Naive thymus-derived CD4-positive, alpha-beta T cell (primary cell): ENCODE data around the gene KNDC1. TPM values are rescaled to one million over a fixed set of nuclear protein-coding genes. Genes with fewer than 3 reads are reported as not detected.
A peak's percentile ranks its signal among the peaks of the same experiment; 100 is the strongest.

Experiments
- ATAC-seq: fragments of 150-1000 bp; cut with Tn5 transposase; 2 replicates; pipeline ENCODE4 v1.10.0; 2021; ENCODE audit warnings: mild to moderate bottlenecking, moderate library complexity
- CTCF ChIA-PET: fragments of 350-600 bp; sonication (Branson Sonifier 250); formaldehyde crosslinking; loops from one replicate; lab custom pipeline; 2021; ENCODE audit warnings: antibody characterized with exemption; lab: Charles Lee
- POLR2A ChIA-PET: fragments of 350-600 bp; sonication (Branson Sonifier 250); formaldehyde crosslinking; loops from one replicate; lab custom pipeline; 2021; ENCODE audit warnings: antibody characterized with exemption, inconsistent platforms; lab: Charles Lee
- DNase-seq, 9 donors: peaks; one replicate each; pipeline versions ENCODE4 v3.0.0 to v3.0.0-alpha.2; 2020 to 2022; ENCODE audit warnings: mixed read lengths in 1 of 9
- H3K27ac ChIP-seq: one replicate; pipeline ENCODE4 v1.7.0; 2013; ENCODE audit warnings: mild to moderate bottlenecking, low read depth, low read length, moderate library complexity
- H3K27me3 ChIP-seq, 2 donors: one replicate each; pipeline ENCODE4 v1.7.0; 2013; ENCODE audit warnings: low read length in 2 of 2, mild to moderate bottlenecking in 2 of 2, moderate library complexity in 2 of 2; ENCODE audit not compliant: control insufficient read depth in 2 of 2, insufficient read depth in 2 of 2
- H3K36me3 ChIP-seq, 3 experiments: 1 replicate in 2 of 3; 2 replicates in 1 of 3; pipeline ENCODE4 v1.7.0; 2013; ENCODE audit warnings: low read length in 3 of 3, mild to moderate bottlenecking in 3 of 3, moderate library complexity in 1 of 3; ENCODE audit not compliant: insufficient read depth in 3 of 3, control insufficient read depth in 2 of 3
- H3K4me1 ChIP-seq, 2 donors: one replicate each; pipeline ENCODE4 v1.7.0; 2013; ENCODE audit warnings: low read length in 2 of 2, mild to moderate bottlenecking in 2 of 2, moderate library complexity in 1 of 2; ENCODE audit not compliant: control insufficient read depth in 2 of 2, insufficient read depth in 2 of 2
- H3K4me3 ChIP-seq: 2 replicates; pipeline ENCODE4 v1.7.0; 2013; ENCODE audit warnings: mild to moderate bottlenecking, low read length
- H3K9me3 ChIP-seq, 3 experiments: 1 replicate in 2 of 3; 2 replicates in 1 of 3; pipeline ENCODE4 v1.7.0; 2013; ENCODE audit warnings: low read length in 3 of 3; ENCODE audit not compliant: control insufficient read depth in 2 of 3
- H3K27ac Mint-ChIP-seq, 9 donors: one replicate each; pipeline ENCODE4 v1.8.0; 2020 to 2022; ENCODE audit warnings: mixed read lengths in 9 of 9, mild to moderate bottlenecking in 8 of 9, moderate library complexity in 5 of 9, inconsistent platforms in 2 of 9
- H3K27me3 Mint-ChIP-seq, 5 donors: one replicate each; pipeline ENCODE4 v1.8.0; 2021 to 2022; ENCODE audit warnings: mixed read lengths in 5 of 5, mild to moderate bottlenecking in 1 of 5
- H3K36me3 Mint-ChIP-seq, 5 donors: one replicate each; pipeline ENCODE4 v1.8.0; 2020 to 2022; ENCODE audit warnings: mixed read lengths in 5 of 5, mild to moderate bottlenecking in 3 of 5, inconsistent platforms in 1 of 5
- H3K4me1 Mint-ChIP-seq, 7 donors: one replicate each; pipeline ENCODE4 v1.8.0; 2020 to 2022; ENCODE audit warnings: mixed read lengths in 7 of 7, mild to moderate bottlenecking in 3 of 7, inconsistent platforms in 1 of 7
- H3K4me3 Mint-ChIP-seq, 10 donors: one replicate each; pipeline ENCODE4 v1.8.0; 2020 to 2022; ENCODE audit warnings: mild to moderate bottlenecking in 10 of 10, mixed read lengths in 10 of 10, moderate library complexity in 6 of 10, inconsistent platforms in 2 of 10
- H3K9me3 Mint-ChIP-seq, 11 donors: one replicate each; pipeline ENCODE4 v1.8.0; 2020 to 2022; ENCODE audit warnings: mixed read lengths in 11 of 11, mild to moderate bottlenecking in 4 of 11, inconsistent platforms in 1 of 11, moderate library complexity in 1 of 11
- intact Hi-C, 2 donors: fragments of 100-400 bp; cut with micrococcal nuclease; formaldehyde crosslinking; loops; one replicate each; pipeline ENCODE4 v1.15.1; 2023
- polyA plus RNA-seq, 2 donors: library from polyadenylated mRNA; unstranded; fragments of 300-500 nt; fragmentation: Illumina TruSeq; gene quantifications; one replicate each; pipeline ENCODE4 v1.2.3, GENCODE V29; 2021
- total RNA-seq, 6 experiments: library from RNA in 5 of 6; stranded (reverse) in 5 of 6; gene quantifications; 1 replicate in 5 of 6; 2 replicates in 1 of 6; pipeline ENCODE4 v1.2.3 and lab custom pipeline; 2021 to 2026

Gene KNDC1
- total and polyA plus RNA-seq, 7 experiments from 2014 or later: 0.05 to 3.6 (median 0.60) TPM; not detected in 3

DNA sequence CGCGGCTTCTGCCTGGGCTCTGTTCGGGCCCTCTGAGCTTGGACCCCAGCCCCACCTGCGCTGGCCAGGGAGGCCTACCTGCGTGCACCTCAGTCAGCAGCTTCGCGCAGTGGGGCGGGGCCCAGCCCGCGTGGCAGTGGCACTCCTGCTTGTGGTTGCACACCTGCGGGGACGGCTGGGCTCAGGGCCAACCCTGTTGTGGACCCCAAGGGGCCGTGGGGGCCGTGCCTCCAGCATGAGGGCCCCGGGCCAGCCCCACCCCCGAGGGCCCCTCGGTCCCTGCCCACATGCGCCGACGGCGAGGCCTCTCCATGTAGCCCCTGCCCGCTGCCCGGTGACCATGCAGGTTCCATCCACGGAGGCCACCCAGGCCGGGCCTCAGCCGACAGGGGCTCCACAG lies 109.3 kb downstream of the KNDC1 start:
- Histone ChIP-seq H3K4me3 (no peak overlapping the region), H3K9me3 (no peaks in the 10 kb centered on the region), H3K4me1 (peaks cover 3 to 4% of the 10 kb centered on the region in 2 donors), H3K27ac (no peak overlapping the region), H3K27me3 (no peaks in the 10 kb centered on the region), H3K36me3 (peaks cover 0 to 68% (median 0%) of the 10 kb centered on the region in 3 experiments)
- DNase-seq (no peak), ATAC-seq (no peak)
- H3K9me3 Mint-ChIP-seq: no peaks in the 10 kb centered on the region
- ChIA-PET CTCF (no interaction called here), POLR2A (no interaction called here)
- H3K27ac Mint-ChIP-seq: no peak overlapping the region
- no peaks in the 10 kb centered on the region for H3K27me3 Mint-ChIP-seq
- H3K4me1 Mint-ChIP-seq: peaks cover 10 to 17% (median 12%) of the 10 kb centered on the region in 7 donors
- no peak overlapping the region for H3K4me3 Mint-ChIP-seq
- peaks cover 0 to 9% (median 0%) of the 10 kb centered on the region in 5 donors for H3K36me3 Mint-ChIP-seq
- intact Hi-C loops: no loop called here

- Mint-ChIP-seq H3K27ac (no peak overlapping the region), H3K9me3 (no peaks in the 10 kb centered on the region), H3K4me3 (no peak overlapping the region), H3K27me3 (no peaks in the 10 kb centered on the region), H3K36me3 (peaks cover 0 to 4% (median 0%) of the 10 kb centered on the region in 5 donors), H3K4me1 (peaks cover 4 to 17% (median 11%) of the 10 kb centered on the region in 7 donors)
- no peak overlapping the region for H3K4me3 ChIP-seq
- H3K27me3 ChIP-seq: no peaks in the 10 kb centered on the region
- H3K36me3 ChIP-seq: peaks cover 0 to 68% (median 0%) of the 10 kb centered on the region in 3 experiments
- CTCF ChIA-PET: no interaction called here
- DNase-seq (no peak), ATAC-seq (no peak)
- no peaks in the 10 kb centered on the region for H3K9me3 ChIP-seq
- H3K27ac ChIP-seq: no peak overlapping the region
- intact Hi-C loops: no loop called here
- peaks cover 4% of the 10 kb centered on the region in 2 donors for H3K4me1 ChIP-seq
- POLR2A ChIA-PET: no interaction called here
Observed at GRCh38 chr10:133270204-133270603, 110.2 kb downstream of the KNDC1 start.

DNA sequence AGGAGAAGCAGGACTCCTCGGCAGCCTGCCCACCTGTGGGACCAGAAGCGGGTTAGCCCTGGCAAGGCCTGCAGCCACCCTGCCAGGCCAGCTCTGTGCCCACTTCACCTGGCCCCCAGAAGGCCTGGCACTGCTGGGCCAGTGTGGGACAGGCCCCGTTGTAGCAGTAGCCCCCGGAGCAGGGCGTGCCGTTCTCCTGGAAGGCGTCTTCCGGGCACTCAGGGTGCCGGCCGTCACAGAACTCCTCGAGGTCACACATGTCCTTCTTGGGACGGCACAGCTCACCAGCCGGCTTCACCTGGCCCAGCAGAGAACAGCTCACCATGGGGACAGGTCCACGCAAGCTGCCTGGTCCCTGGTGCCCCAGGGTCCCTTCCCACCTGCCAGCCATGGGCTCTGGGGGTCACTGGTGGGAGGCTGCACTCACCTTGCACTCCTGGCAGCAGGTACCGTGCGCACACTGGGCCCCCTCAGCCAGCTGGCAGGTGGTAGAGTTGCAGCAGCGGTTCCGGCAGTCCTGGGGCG lies 110.8 kb downstream of the KNDC1 start:
- Mint-ChIP-seq H3K9me3 (no peaks in the 10 kb centered on the region), H3K4me1 (peaks cover 0 to 11% (median 8%) of the 10 kb centered on the region in 7 donors), H3K27ac (no peak overlapping the region), H3K4me3 (no peak overlapping the region), H3K36me3 (peaks cover 0 to 3% (median 0%) of the 10 kb centered on the region in 5 donors), H3K27me3 (no peaks in the 10 kb centered on the region)
- Histone ChIP-seq H3K27me3 (no peaks in the 10 kb centered on the region), H3K36me3 (peaks cover 0 to 68% (median 0%) of the 10 kb centered on the region in 3 experiments), H3K4me1 (peaks cover 4% of the 10 kb centered on the region in 2 donors), H3K27ac (no peak overlapping the region), H3K9me3 (no peaks in the 10 kb centered on the region), H3K4me3 (no peak overlapping the region)
- ChIA-PET CTCF (interaction anchor here (1.4 kb wide), 1 partner anchor 7 kb away, joined by 4 read pairs; no protein-coding TSS in a partner anchor), POLR2A (no interaction called here)
- ATAC-seq: no peak
- intact Hi-C loops: no loop called here
- DNase-seq: no peak

GRCh38 chr10:133271521-133272300 lies 111.7 kb downstream of the KNDC1 start:
- H3K27ac ChIP-seq: peak overlapping the region; percentile 23
- intact Hi-C loops: no loop called here
- Mint-ChIP-seq H3K36me3 (peaks cover 0 to 3% (median 0%) of the 10 kb centered on the region in 5 donors), H3K4me3 (peak overlapping the region in 1 of 10 donors; percentile 29), H3K9me3 (no peaks in the 10 kb centered on the region), H3K4me1 (peaks cover 0 to 15% (median 6%) of the 10 kb centered on the region in 7 donors), H3K27me3 (no peaks in the 10 kb centered on the region), H3K27ac (peak overlapping the region in 1 of 9 donors; percentile 43)
- no peaks in the 10 kb centered on the region for H3K9me3 ChIP-seq
- POLR2A ChIA-PET: no interaction called here
- CTCF ChIA-PET: interaction anchor here (1.4 kb wide), 1 partner anchor 8 kb away, joined by 4 read pairs; no protein-coding TSS in a partner anchor
- H3K36me3 ChIP-seq: peaks cover 0 to 65% (median 0%) of the 10 kb centered on the region in 3 experiments
- H3K27me3 ChIP-seq: no peaks in the 10 kb centered on the region
- DNase-seq (no peak), ATAC-seq (no peak)
- peaks cover 4% of the 10 kb centered on the region in 2 donors for H3K4me1 ChIP-seq
- no peak overlapping the region for H3K4me3 ChIP-seq

- Histone ChIP-seq H3K27ac (no peak overlapping the region), H3K9me3 (no peaks in the 10 kb centered on the region), H3K4me1 (peaks cover 9 to 10% of the 10 kb centered on the region in 2 donors), H3K27me3 (no peaks in the 10 kb centered on the region), H3K4me3 (no peak overlapping the region), H3K36me3 (peaks cover 0 to 62% (median 0%) of the 10 kb centered on the region in 3 experiments)
- Mint-ChIP-seq H3K4me1 (peaks cover 0 to 15% (median 6%) of the 10 kb centered on the region in 7 donors), H3K36me3 (peaks cover 0 to 3% (median 0%) of the 10 kb centered on the region in 5 donors), H3K27me3 (no peaks in the 10 kb centered on the region), H3K9me3 (no peaks in the 10 kb centered on the region), H3K27ac (peak overlapping the region in 1 of 9 donors; percentile 86), H3K4me3 (peak overlapping the region in 1 of 10 donors; percentile 35)
- no peak for ATAC-seq
- DNase-seq: no peak
- CTCF ChIA-PET: interaction anchor here (1.4 to 1.5 kb wide), 2 partner anchors 9 to 10 kb away, joined by 4 read pairs; no protein-coding TSS in a partner anchor
- intact Hi-C loops: no loop called here
- POLR2A ChIA-PET: interaction anchor here (4.5 kb wide), 1 partner anchor 10 kb away, joined by 37 read pairs; no protein-coding TSS in a partner anchor
Observed at GRCh38 chr10:133272301-133272963, 112.4 kb downstream of the KNDC1 start.

- intact Hi-C loops: no loop called here
- H3K4me1 Mint-ChIP-seq: peaks cover 2 to 20% (median 11%) of the 10 kb centered on the region in 7 donors
- POLR2A ChIA-PET: interaction anchor here (4.5 kb wide), 1 partner anchor 11 kb away, joined by 37 read pairs; no protein-coding TSS in a partner anchor
Observed at GRCh38 chr10:133272964-133273420, 113.0 kb downstream of the KNDC1 start.

More at GRCh38 chr10:133272964-133273420, 113.0 kb downstream of the KNDC1 start:
- Histone ChIP-seq H3K9me3 (no peaks in the 10 kb centered on the region), H3K4me1 (peaks cover 9 to 16% of the 10 kb centered on the region in 2 donors), H3K27me3 (no peaks in the 10 kb centered on the region), H3K27ac (no peak overlapping the region), H3K36me3 (peaks cover 0 to 56% (median 0%) of the 10 kb centered on the region in 3 experiments), H3K4me3 (no peak overlapping the region)
- ATAC-seq (no peak), DNase-seq (no peak)
- peak overlapping the region in 1 of 9 donors; percentile 52 for H3K27ac Mint-ChIP-seq
- H3K4me3 Mint-ChIP-seq: peak overlapping the region in 1 of 10 donors; percentile 52
- no peaks in the 10 kb centered on the region for H3K9me3 Mint-ChIP-seq
- H3K36me3 Mint-ChIP-seq: peaks cover 0 to 3% (median 0%) of the 10 kb centered on the region in 5 donors
- no peaks in the 10 kb centered on the region for H3K27me3 Mint-ChIP-seq
- CTCF ChIA-PET: interaction anchor here (1.5 kb wide), 1 partner anchor 11 kb away, joined by 4 read pairs; no protein-coding TSS in a partner anchor
